GM12872 (cell line): ENCODE data around the gene TEKT3.

Source experiments
- TF ChIP-seq, protein P1 (sequence below): IDR thresholded peaks from 3 replicates; pipeline ENCODE4 v1.5.1; 2011; ENCODE audit warnings: low read depth, mild to moderate bottlenecking, low read length, moderate library complexity; ENCODE audit not compliant: insufficient read depth

TEKT3 gene

DNA sequence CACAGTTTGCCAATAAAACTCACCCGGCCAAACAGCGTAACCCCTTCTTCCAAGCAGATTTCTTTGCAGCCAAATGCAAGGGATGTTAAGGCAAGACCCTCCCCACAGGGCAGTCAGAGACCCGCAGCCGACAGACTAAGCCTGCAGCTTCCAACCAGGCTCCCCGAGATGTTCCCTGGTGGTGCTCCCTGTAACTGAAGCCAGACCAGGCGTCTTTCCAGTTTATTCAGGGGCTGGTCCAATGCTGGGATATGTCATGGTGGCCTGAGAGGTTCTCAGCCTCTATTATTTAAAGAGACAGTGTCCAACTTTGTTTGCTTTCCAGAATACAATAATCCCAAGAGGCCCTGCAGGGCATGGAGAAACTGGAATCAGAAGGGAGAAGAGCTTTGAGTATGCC lies 76.3 kb downstream of the TEKT3 start, which contains the start of gene PMP22:
PMP22 (minus strand) TSS at position 196 of the 400 bp plus-strand sequence. CDS start 4,599 bp downstream, outside the sequence.
- TF ChIP-seq, protein P1, sequence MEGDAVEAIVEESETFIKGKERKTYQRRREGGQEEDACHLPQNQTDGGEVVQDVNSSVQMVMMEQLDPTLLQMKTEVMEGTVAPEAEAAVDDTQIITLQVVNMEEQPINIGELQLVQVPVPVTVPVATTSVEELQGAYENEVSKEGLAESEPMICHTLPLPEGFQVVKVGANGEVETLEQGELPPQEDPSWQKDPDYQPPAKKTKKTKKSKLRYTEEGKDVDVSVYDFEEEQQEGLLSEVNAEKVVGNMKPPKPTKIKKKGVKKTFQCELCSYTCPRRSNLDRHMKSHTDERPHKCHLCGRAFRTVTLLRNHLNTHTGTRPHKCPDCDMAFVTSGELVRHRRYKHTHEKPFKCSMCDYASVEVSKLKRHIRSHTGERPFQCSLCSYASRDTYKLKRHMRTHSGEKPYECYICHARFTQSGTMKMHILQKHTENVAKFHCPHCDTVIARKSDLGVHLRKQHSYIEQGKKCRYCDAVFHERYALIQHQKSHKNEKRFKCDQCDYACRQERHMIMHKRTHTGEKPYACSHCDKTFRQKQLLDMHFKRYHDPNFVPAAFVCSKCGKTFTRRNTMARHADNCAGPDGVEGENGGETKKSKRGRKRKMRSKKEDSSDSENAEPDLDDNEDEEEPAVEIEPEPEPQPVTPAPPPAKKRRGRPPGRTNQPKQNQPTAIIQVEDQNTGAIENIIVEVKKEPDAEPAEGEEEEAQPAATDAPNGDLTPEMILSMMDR = no peak

DNA sequence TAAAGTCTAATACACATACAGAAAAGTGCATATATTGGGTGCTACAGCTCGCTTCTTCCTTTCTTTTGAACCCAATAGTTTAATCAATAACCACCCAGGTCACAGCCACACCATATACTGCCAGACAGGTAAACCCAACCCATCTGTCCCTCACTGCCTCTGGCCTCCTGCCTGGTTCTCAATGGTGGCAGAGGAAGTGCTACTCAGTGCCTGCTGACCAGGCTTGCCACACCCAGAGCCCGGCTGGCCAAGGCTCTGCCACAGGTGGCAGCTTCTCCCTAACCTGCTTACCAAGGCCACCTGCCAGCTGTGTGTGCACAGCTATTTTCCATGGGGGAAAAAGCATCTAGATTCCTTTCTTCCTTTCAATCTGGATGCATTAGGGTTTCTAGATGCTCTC lies 76.9 kb downstream of the TEKT3 start:
- TF ChIP-seq, protein P1 = no peak

DNA sequence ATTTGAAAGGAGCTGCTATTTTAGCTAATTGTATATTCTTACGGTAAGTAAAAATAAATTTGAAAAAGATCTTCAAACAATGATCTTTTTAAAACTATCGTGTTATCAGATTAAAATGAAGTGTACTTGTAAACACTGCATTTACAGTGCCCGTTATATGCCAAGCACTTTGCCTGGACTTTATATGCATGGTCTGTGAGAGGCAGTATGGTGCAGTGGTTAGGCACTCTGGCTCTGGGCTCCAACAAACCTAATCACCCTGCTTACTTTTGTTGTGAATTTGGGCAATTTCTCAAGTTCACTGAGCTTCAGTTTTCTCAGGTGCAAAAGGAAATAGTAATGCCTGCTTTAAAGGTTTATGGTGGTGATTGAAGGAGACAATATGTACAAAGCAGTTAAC lies 77.7 kb downstream of the TEKT3 start:
- TF ChIP-seq, protein P1 = no peak

DNA sequence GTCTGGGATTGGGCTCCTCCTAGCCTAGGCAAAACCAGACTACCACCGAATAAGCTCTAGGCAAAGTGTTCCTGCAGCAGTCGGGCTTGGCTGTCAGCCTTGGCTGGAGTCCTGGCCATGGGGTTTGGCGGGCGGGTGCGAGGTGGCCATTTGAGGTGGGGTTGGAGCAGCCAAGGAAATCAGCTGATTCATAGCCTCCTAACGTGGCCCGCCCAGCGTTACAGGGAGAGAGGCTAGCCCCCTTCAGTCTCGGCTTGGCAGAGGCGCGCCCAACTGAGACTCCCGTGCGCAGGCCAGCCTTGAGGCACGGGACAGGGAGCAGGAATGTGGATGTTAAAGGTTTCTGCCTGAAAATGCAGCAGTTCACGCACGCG lies 78.2 kb downstream of the TEKT3 start:
- TF ChIP-seq, protein P1 = no peak

DNA sequence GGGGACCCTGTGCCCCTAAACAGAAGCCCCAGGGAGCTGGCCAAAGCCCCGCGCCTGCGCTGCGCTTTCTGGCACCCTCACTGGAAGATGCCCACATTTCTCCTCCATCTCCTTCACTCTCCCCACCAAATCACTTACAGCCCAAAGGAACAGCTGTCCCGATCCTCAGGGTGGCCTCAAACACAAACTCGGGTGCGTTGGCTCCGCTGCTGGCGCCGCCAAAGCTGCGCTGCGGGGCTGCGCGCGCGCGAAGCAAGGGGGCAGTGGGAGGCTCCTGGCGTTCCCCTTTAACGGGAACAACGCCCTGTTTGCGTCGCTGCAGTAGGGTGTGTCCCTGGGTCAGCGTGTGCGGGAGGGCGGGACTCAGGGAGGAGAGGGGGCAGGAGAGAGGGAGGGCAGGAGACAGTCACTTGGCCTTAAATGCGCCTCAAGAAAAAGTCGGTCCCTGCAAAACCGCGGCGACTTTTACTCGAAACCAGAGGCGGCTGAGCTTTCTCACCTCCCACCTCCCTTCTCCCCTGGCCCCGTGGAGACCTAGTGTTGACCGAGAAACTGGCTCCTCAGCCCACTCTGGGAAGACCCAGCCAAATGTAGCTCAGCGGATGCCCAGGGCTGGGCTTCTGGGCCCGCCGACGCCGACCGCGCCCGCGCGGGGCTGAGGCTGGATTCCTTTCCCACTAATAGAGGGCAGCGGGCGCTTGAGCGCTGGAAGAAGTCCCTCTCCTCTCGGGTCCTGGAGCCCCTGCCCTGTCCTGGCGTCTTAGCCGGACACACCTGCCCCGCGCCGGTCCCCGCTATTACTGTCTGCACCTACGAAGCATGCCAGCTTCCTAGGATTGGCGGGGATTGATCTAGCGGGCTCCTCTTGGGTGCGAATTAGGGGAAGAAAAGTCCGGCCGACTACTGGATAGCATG lies 78.8 kb downstream of the TEKT3 start:
- TF ChIP-seq, protein P1 = no peak

DNA sequence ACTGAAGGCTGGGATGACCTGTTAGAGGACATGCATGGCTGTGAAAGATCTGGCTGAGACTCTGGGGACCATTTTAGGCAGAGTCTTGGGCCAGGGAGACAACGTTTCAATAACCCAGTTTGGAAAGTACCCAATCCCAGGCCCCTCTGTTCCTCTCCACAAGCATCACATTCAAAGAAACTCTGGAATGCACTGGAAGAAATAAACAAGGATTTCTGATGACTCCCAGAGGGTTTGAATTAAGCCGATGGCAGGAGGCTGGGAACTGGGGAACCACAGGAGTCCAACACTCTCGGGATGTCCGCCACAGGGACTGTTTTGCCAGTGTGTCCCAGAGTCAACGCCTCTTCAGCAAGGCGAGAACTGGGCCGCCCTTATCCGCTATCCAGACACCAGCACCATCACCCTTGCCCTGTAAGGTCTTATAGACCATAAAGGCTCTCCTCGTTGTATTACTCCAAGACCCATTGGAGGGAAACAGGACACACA lies 79.6 kb downstream of the TEKT3 start:
- TF ChIP-seq, protein P1 = no peak

DNA sequence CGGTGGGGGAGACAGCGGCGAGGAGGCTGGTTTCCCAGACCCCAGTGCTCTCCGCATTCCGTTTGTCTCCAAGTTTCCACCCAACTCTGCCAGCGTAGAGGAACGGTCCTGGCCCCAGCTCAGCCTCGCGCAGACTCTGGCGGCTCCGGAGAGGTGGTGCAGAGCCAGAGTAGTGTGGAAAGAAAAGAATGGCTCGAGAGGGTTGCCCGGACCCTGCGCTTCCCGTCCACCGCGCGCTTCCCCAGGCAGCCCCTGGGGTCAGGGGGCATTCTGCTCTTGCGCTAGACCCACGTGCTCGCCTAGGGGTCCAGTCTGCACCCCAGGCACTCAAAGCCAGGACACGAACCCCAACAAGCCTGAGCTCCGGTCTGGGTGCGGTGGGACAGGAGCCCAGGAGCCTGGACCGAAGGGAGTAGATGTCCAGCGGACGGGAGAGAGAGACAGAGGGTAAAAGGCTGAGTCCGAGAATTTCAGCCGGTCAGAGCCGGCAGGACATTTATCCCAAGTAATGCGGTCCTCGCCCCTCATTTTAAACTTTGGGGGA lies 80.1 kb downstream of the TEKT3 start:
- TF ChIP-seq, protein P1 = no peak
